IMR-90 (cell line): ENCODE results near the gene MTCP1. TPM values are rescaled to one million over a fixed set of nuclear protein-coding genes. Genes with fewer than 3 reads are reported as not detected.

ENCODE experiments used
- ATAC-seq: fragments of 200-7000 bp; cut with Tn5 transposase; 2 replicates; pipeline ENCODE4 v1.9.1; 2020; ENCODE audit warnings: low read depth, mild to moderate bottlenecking, moderate library complexity
- BruUV-seq: library from RNA; stranded (reverse); fragments of 400-500 nt; replicated peaks from 2 replicates; lab custom pipeline; 2021; lab: Mats Ljungman, UMichigan
- CTCF ChIA-PET: fragments of 300-600 bp; formaldehyde crosslinking; extraction: SDS; loops from one replicate; lab custom pipeline; 2021; ENCODE audit warnings: antibody characterized with exemption; lab: Yijun Ruan, JAX
- POLR2A ChIA-PET: fragments of 300-600 bp; sonication (Branson Sonifier 250); formaldehyde crosslinking; loops from one replicate; lab custom pipeline; 2022; ENCODE audit warnings: antibody characterized with exemption; ENCODE audit not compliant: unreplicated experiment; lab: Charles Lee
- DNase-seq: peaks from one replicate; pipeline ENCODE4 v3.0.0; 2013
- H2AFZ ChIP-seq: replicated peaks from 2 replicates; pipeline ENCODE3; 2013; ENCODE audit warnings: low read length, mild to moderate bottlenecking; ENCODE audit not compliant: poor library complexity
- H2AK5ac ChIP-seq: 2 replicates; pipeline ENCODE4 v1.6.1; 2013; ENCODE audit warnings: low read depth, low read length, inconsistent platforms
- H2AK9ac ChIP-seq: replicated peaks from 2 replicates; pipeline ENCODE3; 2013; ENCODE audit warnings: mild to moderate bottlenecking, low read depth, low read length, moderate library complexity; ENCODE audit not compliant: poor library complexity
- H2BK120ac ChIP-seq: 2 replicates; pipeline ENCODE4 v1.6.1; 2013; ENCODE audit warnings: low read depth, low read length, inconsistent platforms
- H2BK15ac ChIP-seq: 3 replicates; pipeline ENCODE4 v1.6.1; 2013; ENCODE audit warnings: low read depth, low read length, inconsistent platforms
- H2BK20ac ChIP-seq: 2 replicates; pipeline ENCODE4 v1.6.1; 2013; ENCODE audit warnings: low read depth, mild to moderate bottlenecking, inconsistent platforms, low read length, moderate library complexity
- H2BK5ac ChIP-seq: 2 replicates; pipeline ENCODE4 v1.6.1; 2013; ENCODE audit warnings: mild to moderate bottlenecking, low read depth, low read length, inconsistent platforms; ENCODE audit not compliant: poor library complexity, severe bottlenecking
- H3K14ac ChIP-seq: replicated peaks from 2 replicates; pipeline ENCODE4 v1.6.1; 2013; ENCODE audit warnings: low read depth, low read length, inconsistent platforms
- H3K18ac ChIP-seq: 2 replicates; pipeline ENCODE4 v1.6.1; 2013; ENCODE audit warnings: low read depth, low read length, control low read depth
- H3K23ac ChIP-seq: 2 replicates; pipeline ENCODE4 v1.6.1; 2013; ENCODE audit warnings: low read depth, low read length, inconsistent platforms
- H3K27ac ChIP-seq: 2 replicates; pipeline ENCODE4 v1.5.1; 2013; ENCODE audit warnings: mild to moderate bottlenecking, control low read depth, low read length; ENCODE audit not compliant: insufficient read depth
- H3K27me3 ChIP-seq: 2 replicates; pipeline ENCODE4 v1.6.1; 2013; ENCODE audit warnings: low read length; ENCODE audit not compliant: control insufficient read depth, insufficient read depth
- H3K36me3 ChIP-seq: 2 replicates; pipeline ENCODE4 v1.6.1; 2013; ENCODE audit warnings: low read length, mixed read lengths; ENCODE audit not compliant: control insufficient read depth, insufficient read depth
- H3K4ac ChIP-seq: 2 replicates; pipeline ENCODE4 v1.6.1; 2013; ENCODE audit warnings: low read depth, low read length, inconsistent platforms
- H3K4me1 ChIP-seq: 2 replicates; pipeline ENCODE4 v1.6.1; 2013; ENCODE audit warnings: low read length, mixed read lengths; ENCODE audit not compliant: control insufficient read depth, insufficient read depth
- H3K4me2 ChIP-seq: 2 replicates; pipeline ENCODE4 v1.6.1; 2013; ENCODE audit warnings: low read depth, mild to moderate bottlenecking, control low read depth, low read length, moderate library complexity
- H3K4me3 ChIP-seq: 2 replicates; pipeline ENCODE4 v1.5.1; 2013; ENCODE audit warnings: low read depth, mild to moderate bottlenecking, control low read depth, low read length, moderate library complexity; ENCODE audit not compliant: insufficient read depth
- H3K56ac ChIP-seq: 2 replicates; pipeline ENCODE4 v1.6.1; 2013; ENCODE audit warnings: low read length, inconsistent platforms; ENCODE audit not compliant: insufficient read depth; ENCODE audit errors: extremely low read depth
- H3K79me1 ChIP-seq, 2 experiments: 2 replicates each; pipeline ENCODE4 v1.6.1; 2013; ENCODE audit warnings: low read length in 2 of 2, inconsistent platforms in 1 of 2, low read depth in 1 of 2
- H3K9ac ChIP-seq: 2 replicates; pipeline ENCODE4 v1.6.1; 2013; ENCODE audit warnings: low read depth, low read length, control low read depth
- H3K9me1 ChIP-seq: 2 replicates; pipeline ENCODE4 v1.6.1; 2013; ENCODE audit warnings: low read length, inconsistent platforms; ENCODE audit not compliant: insufficient read depth
- H3K9me3 ChIP-seq: 2 replicates; pipeline ENCODE4 v1.6.1; 2013; ENCODE audit warnings: low read length; ENCODE audit not compliant: control insufficient read depth, insufficient read depth
- H4K20me1 ChIP-seq: 2 replicates; pipeline ENCODE4 v1.6.1; 2013; ENCODE audit warnings: low read length, inconsistent platforms; ENCODE audit not compliant: insufficient read depth
- H4K5ac ChIP-seq: 2 replicates; pipeline ENCODE4 v1.6.1; 2013; ENCODE audit warnings: mild to moderate bottlenecking, low read depth, low read length, control low read depth
- H4K8ac ChIP-seq, 2 experiments: 2 replicates each; pipeline ENCODE4 v1.6.1; 2013; ENCODE audit warnings: low read depth in 2 of 2, low read length in 2 of 2, control low read depth in 1 of 2, inconsistent platforms in 1 of 2
- H4K91ac ChIP-seq: 2 replicates; pipeline ENCODE4 v1.6.1; 2013; ENCODE audit warnings: low read depth, low read length, inconsistent platforms; ENCODE audit not compliant: insufficient read depth
- BHLHE40 ChIP-seq: fragments of 150-350 bp; IDR thresholded peaks from 2 replicates; pipeline ENCODE4 v1.6.1; 2016; ENCODE audit warnings: mild to moderate bottlenecking, low read depth, low read length
- MXI1 ChIP-seq: IDR thresholded peaks from 2 replicates; pipeline ENCODE4 v1.6.1; 2012; ENCODE audit warnings: low read depth, mild to moderate bottlenecking, low read length, moderate library complexity, borderline replicate concordance
- NFE2L2 ChIP-seq: fragments of 150-350 bp; IDR thresholded peaks from 2 replicates; pipeline ENCODE4 v1.6.1; 2016; ENCODE audit warnings: low read depth, mild to moderate bottlenecking, low read length
- POLR2A ChIP-seq: IDR thresholded peaks from 2 replicates; pipeline ENCODE4 v1.6.1; 2012; ENCODE audit warnings: mild to moderate bottlenecking, low read depth, low read length
- RAD21 ChIP-seq: IDR thresholded peaks from 2 replicates; pipeline ENCODE4 v1.6.1; 2012; ENCODE audit warnings: low read length, improper control_type of control experiment
- RCOR1 ChIP-seq: IDR thresholded peaks from 2 replicates; pipeline ENCODE4 v1.6.1; 2012; ENCODE audit warnings: mild to moderate bottlenecking, low read length, improper control_type of control experiment; ENCODE audit not compliant: insufficient replicate concordance
- SMC3 ChIP-seq: fragments of 150-350 bp; IDR thresholded peaks from 2 replicates; pipeline ENCODE4 v1.6.1; 2016; ENCODE audit warnings: low read depth, mild to moderate bottlenecking, antibody characterized with exemption, low read length, moderate library complexity
- USF2 ChIP-seq: fragments of 150-350 bp; IDR thresholded peaks from 2 replicates; pipeline ENCODE4 v1.6.1; 2017; ENCODE audit warnings: mild to moderate bottlenecking, antibody characterized with exemption, low read length, low read depth
- WGBS, 2 experiments: methylation state at CpG; one replicate each; pipeline versions ENCODE4 v1.1.5 to v1.1.7; 2013; ENCODE audit warnings: missing lambda C conversion rate in 2 of 2; ENCODE audit not compliant: insufficient read length in 1 of 2; ENCODE audit errors: extremely low coverage in 2 of 2; 5-methylcytosine and 5-hydroxymethylcytosine counted together
- dilution Hi-C: fragments of 300-500 bp; cut with HindIII; formaldehyde crosslinking; loops from one replicate; pipeline ENCODE4 v1.14.3; 2018; ENCODE audit warnings: low sequenced_read_pairs; ENCODE audit not compliant: unreplicated experiment
- in situ Hi-C: fragments of 300-500 bp; cut with MboI; formaldehyde crosslinking; loops from 3 replicates; pipeline ENCODE4 v1.14.3; 2019; ENCODE audit warnings: low sequenced_read_pairs, inconsistent platforms, mixed read lengths
- intact Hi-C: fragments of 100-400 bp; cut with micrococcal nuclease; formaldehyde crosslinking; loops from 2 replicates; pipeline ENCODE4 v1.10.0; 2022
- polyA plus RNA-seq, 3 experiments: library from polyadenylated mRNA; depleted of rRNA; stranded (reverse); fragments of >200 nt; gene quantifications; 2 replicates each; pipeline ENCODE4 v1.2.3, GENCODE V29; 2012; ENCODE audit warnings: low replicate concordance in 1 of 3
- total RNA-seq: library from RNA; depleted of rRNA; stranded (reverse); fragments of >200 nt; gene quantifications from 2 replicates; pipeline ENCODE4 v1.2.3, GENCODE V29; 2012

Gene MTCP1
- total and polyA plus RNA-seq, 2 of the 4 experiments (the other 2 are of a cell fraction): 0.54 to 4.2 TPM

GRCh38 chrX:155022585-155022984, 48.4 kb downstream of the MTCP1 start, which contains the start of gene F8:
Gene F8 (minus strand): TSS chrX:155022723. CDS start chrX:155022552, 171 bp downstream.
- no peaks in the 10 kb centered on the region for H3K9me1 ChIP-seq
- no peaks in the 10 kb centered on the region for H3K9me3 ChIP-seq
- intact Hi-C loops (no loop called here), dilution Hi-C loops (no loop called here), in situ Hi-C loops (no loop called here)
- WGBS, 2 experiments: no CpG with 5 or more reads among the region's 1 CpG
- no peak within 1 kb of the TSS for H3K4me2 ChIP-seq
- TF ChIP-seq MXI1 (no peak), NFE2L2 (no peak), POLR2A (no peak), USF2 (no peak), SMC3 (no peak), RAD21 (no peak), BHLHE40 (no peak), RCOR1 (no peak)
- no peak for DNase-seq
- no peak within 1 kb of the TSS for H4K91ac ChIP-seq
- no peaks in the 10 kb centered on the region for H3K79me1 ChIP-seq
- H3K14ac ChIP-seq: no peak within 1 kb of the TSS
- no peak within 1 kb of the TSS for H2AFZ ChIP-seq
- H2BK5ac ChIP-seq: no peak within 1 kb of the TSS
- H3K4me1 ChIP-seq: no peaks in the 10 kb centered on the region
- H3K9ac ChIP-seq: no peak within 1 kb of the TSS
- no peak within 1 kb of the TSS for H3K27ac ChIP-seq
- no peaks in the 10 kb centered on the region; the same call in 1 of the 2 replicates for H3K27me3 ChIP-seq
- no peaks in the 10 kb centered on the region for H3K36me3 ChIP-seq
- no peak within 1 kb of the TSS for H4K8ac ChIP-seq
- no peak within 1 kb of the TSS for H2AK5ac ChIP-seq
- ATAC-seq: no peak
- no peak within 1 kb of the TSS for H3K4me3 ChIP-seq
- no peak within 1 kb of the TSS for H3K4ac ChIP-seq
- H3K18ac ChIP-seq: no peak within 1 kb of the TSS
- no peaks in the 10 kb centered on the region for H4K20me1 ChIP-seq
- no TSS peak for BruUV-seq
- no peak within 1 kb of the TSS for H4K5ac ChIP-seq
- H2BK120ac ChIP-seq: no peak within 1 kb of the TSS
- no peak within 1 kb of the TSS for H2AK9ac ChIP-seq
- no peak within 1 kb of the TSS for H3K56ac ChIP-seq
- CTCF ChIA-PET: no interaction called here
- H2BK20ac ChIP-seq: no peak within 1 kb of the TSS
- POLR2A ChIA-PET: no interaction called here
- no peak within 1 kb of the TSS for H3K23ac ChIP-seq
- no peak within 1 kb of the TSS for H2BK15ac ChIP-seq
